Liver (tissue), 3 donors: Measurements from ENCODE around the gene ACIN1.

Source experiments
- ATF3 ChIP-seq: IDR thresholded peaks from 2 replicates; pipeline ENCODE4 v1.6.1; 2016; ENCODE audit warnings: antibody characterized with exemption
- GABPA ChIP-seq, 2 donors: IDR thresholded peaks in 1 of 2; conservative IDR thresholded peaks in 1 of 2; 2 replicates each; pipeline ENCODE4 v1.6.1; 2016; ENCODE audit warnings: antibody characterized with exemption in 2 of 2, mild to moderate bottlenecking in 1 of 2, moderate library complexity in 1 of 2
- RAD21 ChIP-seq, 2 donors: IDR thresholded peaks; 2 replicates each; pipeline ENCODE4 v1.6.1; 2016; ENCODE audit warnings: antibody characterized with exemption in 2 of 2, mild to moderate bottlenecking in 2 of 2
- SP1 ChIP-seq: IDR thresholded peaks from 2 replicates; pipeline ENCODE4 v1.6.1; 2018; ENCODE audit warnings: antibody characterized with exemption, mild to moderate bottlenecking
- YY1 ChIP-seq: IDR thresholded peaks from 2 replicates; pipeline ENCODE4 v1.6.1; 2016; ENCODE audit warnings: antibody characterized with exemption, mild to moderate bottlenecking
- TF ChIP-seq, protein P1 (sequence below): IDR thresholded peaks from 2 replicates; pipeline ENCODE4 v1.6.1; 2016; ENCODE audit warnings: antibody characterized with exemption, mild to moderate bottlenecking
- TF ChIP-seq, protein P2 (sequence below): fragments of 150-350 bp; IDR thresholded peaks from 2 replicates; pipeline ENCODE4 v1.5.1; 2017; ENCODE audit warnings: improper control_type of control experiment, low read depth, low read length; ENCODE audit not compliant: missing input control
- donor health status: healthy.
- donor health status: healthy.

GRCh38 chr14:23090254-23090636 lies 4.7 kb downstream of the ACIN1 start:
- TF ChIP-seq, protein P1, sequence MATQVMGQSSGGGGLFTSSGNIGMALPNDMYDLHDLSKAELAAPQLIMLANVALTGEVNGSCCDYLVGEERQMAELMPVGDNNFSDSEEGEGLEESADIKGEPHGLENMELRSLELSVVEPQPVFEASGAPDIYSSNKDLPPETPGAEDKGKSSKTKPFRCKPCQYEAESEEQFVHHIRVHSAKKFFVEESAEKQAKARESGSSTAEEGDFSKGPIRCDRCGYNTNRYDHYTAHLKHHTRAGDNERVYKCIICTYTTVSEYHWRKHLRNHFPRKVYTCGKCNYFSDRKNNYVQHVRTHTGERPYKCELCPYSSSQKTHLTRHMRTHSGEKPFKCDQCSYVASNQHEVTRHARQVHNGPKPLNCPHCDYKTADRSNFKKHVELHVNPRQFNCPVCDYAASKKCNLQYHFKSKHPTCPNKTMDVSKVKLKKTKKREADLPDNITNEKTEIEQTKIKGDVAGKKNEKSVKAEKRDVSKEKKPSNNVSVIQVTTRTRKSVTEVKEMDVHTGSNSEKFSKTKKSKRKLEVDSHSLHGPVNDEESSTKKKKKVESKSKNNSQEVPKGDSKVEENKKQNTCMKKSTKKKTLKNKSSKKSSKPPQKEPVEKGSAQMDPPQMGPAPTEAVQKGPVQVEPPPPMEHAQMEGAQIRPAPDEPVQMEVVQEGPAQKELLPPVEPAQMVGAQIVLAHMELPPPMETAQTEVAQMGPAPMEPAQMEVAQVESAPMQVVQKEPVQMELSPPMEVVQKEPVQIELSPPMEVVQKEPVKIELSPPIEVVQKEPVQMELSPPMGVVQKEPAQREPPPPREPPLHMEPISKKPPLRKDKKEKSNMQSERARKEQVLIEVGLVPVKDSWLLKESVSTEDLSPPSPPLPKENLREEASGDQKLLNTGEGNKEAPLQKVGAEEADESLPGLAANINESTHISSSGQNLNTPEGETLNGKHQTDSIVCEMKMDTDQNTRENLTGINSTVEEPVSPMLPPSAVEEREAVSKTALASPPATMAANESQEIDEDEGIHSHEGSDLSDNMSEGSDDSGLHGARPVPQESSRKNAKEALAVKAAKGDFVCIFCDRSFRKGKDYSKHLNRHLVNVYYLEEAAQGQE: no peak
- TF ChIP-seq, protein P2, sequence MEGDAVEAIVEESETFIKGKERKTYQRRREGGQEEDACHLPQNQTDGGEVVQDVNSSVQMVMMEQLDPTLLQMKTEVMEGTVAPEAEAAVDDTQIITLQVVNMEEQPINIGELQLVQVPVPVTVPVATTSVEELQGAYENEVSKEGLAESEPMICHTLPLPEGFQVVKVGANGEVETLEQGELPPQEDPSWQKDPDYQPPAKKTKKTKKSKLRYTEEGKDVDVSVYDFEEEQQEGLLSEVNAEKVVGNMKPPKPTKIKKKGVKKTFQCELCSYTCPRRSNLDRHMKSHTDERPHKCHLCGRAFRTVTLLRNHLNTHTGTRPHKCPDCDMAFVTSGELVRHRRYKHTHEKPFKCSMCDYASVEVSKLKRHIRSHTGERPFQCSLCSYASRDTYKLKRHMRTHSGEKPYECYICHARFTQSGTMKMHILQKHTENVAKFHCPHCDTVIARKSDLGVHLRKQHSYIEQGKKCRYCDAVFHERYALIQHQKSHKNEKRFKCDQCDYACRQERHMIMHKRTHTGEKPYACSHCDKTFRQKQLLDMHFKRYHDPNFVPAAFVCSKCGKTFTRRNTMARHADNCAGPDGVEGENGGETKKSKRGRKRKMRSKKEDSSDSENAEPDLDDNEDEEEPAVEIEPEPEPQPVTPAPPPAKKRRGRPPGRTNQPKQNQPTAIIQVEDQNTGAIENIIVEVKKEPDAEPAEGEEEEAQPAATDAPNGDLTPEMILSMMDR: no peak
- TF ChIP-seq ATF3 (no peak), RAD21 (IDR thresholded peaks at IDR 0.05) (no peak), YY1 (no peak), SP1 (no peak), GABPA (IDR thresholded peaks at IDR 0.05 in 1 of 2, conservative IDR thresholded peaks at IDR 0.05 in 1 of 2) (no peak)
